GM12878 (cell line): ENCODE results near the gene UNC5B.

Experiments used
- EZH2 ChIP-seq: IDR thresholded peaks from 2 replicates; pipeline ENCODE4 v1.6.1; 2012; ENCODE audit warnings: low read depth, mild to moderate bottlenecking, control low read depth, inconsistent platforms, low read length, borderline replicate concordance; ENCODE audit not compliant: control insufficient read depth
- GATAD2B ChIP-seq: fragments of 450-650 bp; conservative IDR thresholded peaks from 2 replicates; pipeline ENCODE4 v1.6.1; 2017; ENCODE audit warnings: low read depth, mild to moderate bottlenecking, moderate library complexity
- MTA2 ChIP-seq: fragments of 450-650 bp; IDR thresholded peaks from 2 replicates; pipeline ENCODE4 v1.6.1; 2016; ENCODE audit warnings: low read depth, mild to moderate bottlenecking, moderate library complexity
- NR2F1 ChIP-seq: fragments of 450-650 bp; conservative IDR thresholded peaks from 2 replicates; pipeline ENCODE4 v1.6.1; 2017; ENCODE audit warnings: mild to moderate bottlenecking
- POLR2AphosphoS5 ChIP-seq: IDR thresholded peaks from 2 replicates; pipeline ENCODE4 v1.6.1; 2011; ENCODE audit warnings: mild to moderate bottlenecking, low read length, inconsistent platforms
- SIN3A ChIP-seq: IDR thresholded peaks from 2 replicates; pipeline ENCODE4 v1.6.1; 2012; ENCODE audit warnings: low read depth, low read length, improper control_type of control experiment
- STAT3 ChIP-seq: IDR thresholded peaks from 2 replicates; pipeline ENCODE4 v1.6.1; 2011; ENCODE audit warnings: low read depth, low read length, improper control_type of control experiment
- YY1 ChIP-seq: IDR thresholded peaks from 2 replicates; pipeline ENCODE4 v1.6.1; 2011; ENCODE audit warnings: low read depth, mild to moderate bottlenecking, low read length
- ZNF384 ChIP-seq: IDR thresholded peaks from 2 replicates; pipeline ENCODE4 v1.6.1; 2012; ENCODE audit warnings: low read depth, mild to moderate bottlenecking, low read length, improper control_type of control experiment, borderline replicate concordance
- TF ChIP-seq, protein P1 (sequence below): fragments of 450-650 bp; formaldehyde crosslinking; IDR thresholded peaks from 2 replicates; pipeline ENCODE4 v1.4.0; 2020; ENCODE audit warnings: mild to moderate bottlenecking, moderate library complexity
- TF ChIP-seq, protein P2 (sequence below), 3 experiments: IDR thresholded peaks in 2 of 3; conservative IDR thresholded peaks in 1 of 3; 2 replicates each; pipeline ENCODE4 v1.5.1; 2011; ENCODE audit warnings: low read depth in 3 of 3, low read length in 3 of 3, mild to moderate bottlenecking in 3 of 3, control low read depth in 2 of 3, moderate library complexity in 2 of 3, inconsistent platforms in 1 of 3, mixed read lengths in 1 of 3; ENCODE audit not compliant: control insufficient read depth in 2 of 3, insufficient read depth in 1 of 3; ENCODE audit errors: extremely low read depth in 1 of 3
- TF ChIP-seq, protein P3 (sequence below): IDR thresholded peaks from 2 replicates; pipeline ENCODE4 v1.6.1; 2012; ENCODE audit warnings: mild to moderate bottlenecking, low read depth, low read length
- TF ChIP-seq, protein P4 (sequence below): fragments of 150-350 bp; IDR thresholded peaks from 2 replicates; pipeline ENCODE4 v1.6.1; 2014; ENCODE audit warnings: mild to moderate bottlenecking, low read depth, low read length

DNA sequence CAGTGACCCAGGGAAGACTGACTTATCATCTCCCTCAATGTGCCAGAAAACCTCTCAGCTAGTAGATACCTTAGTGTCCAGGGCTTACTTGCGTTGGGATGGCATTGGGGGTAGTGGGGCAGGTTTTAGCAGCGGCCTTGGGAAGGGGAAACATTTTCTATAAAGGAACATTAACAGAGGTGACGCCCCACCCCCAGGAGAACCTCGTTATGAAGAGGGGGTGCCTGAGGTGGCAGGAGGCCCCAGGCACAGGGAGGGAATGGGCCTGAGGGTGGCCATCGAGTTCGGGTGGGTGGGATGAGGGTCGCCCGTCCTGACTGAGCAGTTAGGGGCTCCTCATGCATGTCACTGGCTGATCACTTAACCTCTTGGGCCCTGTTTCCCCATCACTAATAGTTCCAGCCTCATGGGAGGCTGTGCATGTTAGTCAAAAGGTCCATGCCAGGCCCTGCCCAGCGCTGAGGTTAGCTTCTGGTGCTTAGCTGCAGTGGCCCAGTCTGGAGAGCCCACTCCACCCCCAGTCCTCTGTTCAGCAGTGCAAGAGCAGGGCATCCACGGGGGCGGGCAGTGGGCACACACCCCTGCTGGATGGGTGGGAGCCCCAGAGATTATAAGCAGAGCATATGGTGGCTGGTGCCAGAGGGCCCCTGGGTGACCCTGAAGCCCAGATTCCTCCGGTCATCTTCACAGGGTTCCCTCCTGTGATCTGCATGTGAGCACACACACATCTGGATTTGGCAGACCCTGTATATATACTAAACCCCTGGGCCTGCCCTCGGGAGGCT, 27.0 kb downstream of the UNC5B start:
- TF ChIP-seq STAT3, result no peak
- no peak for TF ChIP-seq GATAD2B
- no peak for TF ChIP-seq MTA2
- TF ChIP-seq SIN3A, result no peak
- TF ChIP-seq, protein P1, sequence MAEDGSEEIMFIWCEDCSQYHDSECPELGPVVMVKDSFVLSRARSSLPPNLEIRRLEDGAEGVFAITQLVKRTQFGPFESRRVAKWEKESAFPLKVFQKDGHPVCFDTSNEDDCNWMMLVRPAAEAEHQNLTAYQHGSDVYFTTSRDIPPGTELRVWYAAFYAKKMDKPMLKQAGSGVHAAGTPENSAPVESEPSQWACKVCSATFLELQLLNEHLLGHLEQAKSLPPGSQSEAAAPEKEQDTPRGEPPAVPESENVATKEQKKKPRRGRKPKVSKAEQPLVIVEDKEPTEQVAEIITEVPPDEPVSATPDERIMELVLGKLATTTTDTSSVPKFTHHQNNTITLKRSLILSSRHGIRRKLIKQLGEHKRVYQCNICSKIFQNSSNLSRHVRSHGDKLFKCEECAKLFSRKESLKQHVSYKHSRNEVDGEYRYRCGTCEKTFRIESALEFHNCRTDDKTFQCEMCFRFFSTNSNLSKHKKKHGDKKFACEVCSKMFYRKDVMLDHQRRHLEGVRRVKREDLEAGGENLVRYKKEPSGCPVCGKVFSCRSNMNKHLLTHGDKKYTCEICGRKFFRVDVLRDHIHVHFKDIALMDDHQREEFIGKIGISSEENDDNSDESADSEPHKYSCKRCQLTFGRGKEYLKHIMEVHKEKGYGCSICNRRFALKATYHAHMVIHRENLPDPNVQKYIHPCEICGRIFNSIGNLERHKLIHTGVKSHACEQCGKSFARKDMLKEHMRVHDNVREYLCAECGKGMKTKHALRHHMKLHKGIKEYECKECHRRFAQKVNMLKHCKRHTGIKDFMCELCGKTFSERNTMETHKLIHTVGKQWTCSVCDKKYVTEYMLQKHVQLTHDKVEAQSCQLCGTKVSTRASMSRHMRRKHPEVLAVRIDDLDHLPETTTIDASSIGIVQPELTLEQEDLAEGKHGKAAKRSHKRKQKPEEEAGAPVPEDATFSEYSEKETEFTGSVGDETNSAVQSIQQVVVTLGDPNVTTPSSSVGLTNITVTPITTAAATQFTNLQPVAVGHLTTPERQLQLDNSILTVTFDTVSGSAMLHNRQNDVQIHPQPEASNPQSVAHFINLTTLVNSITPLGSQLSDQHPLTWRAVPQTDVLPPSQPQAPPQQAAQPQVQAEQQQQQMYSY (CRISPR knock-in tag), result no peak
- TF ChIP-seq NR2F1, result no peak
- TF ChIP-seq, protein P2, sequence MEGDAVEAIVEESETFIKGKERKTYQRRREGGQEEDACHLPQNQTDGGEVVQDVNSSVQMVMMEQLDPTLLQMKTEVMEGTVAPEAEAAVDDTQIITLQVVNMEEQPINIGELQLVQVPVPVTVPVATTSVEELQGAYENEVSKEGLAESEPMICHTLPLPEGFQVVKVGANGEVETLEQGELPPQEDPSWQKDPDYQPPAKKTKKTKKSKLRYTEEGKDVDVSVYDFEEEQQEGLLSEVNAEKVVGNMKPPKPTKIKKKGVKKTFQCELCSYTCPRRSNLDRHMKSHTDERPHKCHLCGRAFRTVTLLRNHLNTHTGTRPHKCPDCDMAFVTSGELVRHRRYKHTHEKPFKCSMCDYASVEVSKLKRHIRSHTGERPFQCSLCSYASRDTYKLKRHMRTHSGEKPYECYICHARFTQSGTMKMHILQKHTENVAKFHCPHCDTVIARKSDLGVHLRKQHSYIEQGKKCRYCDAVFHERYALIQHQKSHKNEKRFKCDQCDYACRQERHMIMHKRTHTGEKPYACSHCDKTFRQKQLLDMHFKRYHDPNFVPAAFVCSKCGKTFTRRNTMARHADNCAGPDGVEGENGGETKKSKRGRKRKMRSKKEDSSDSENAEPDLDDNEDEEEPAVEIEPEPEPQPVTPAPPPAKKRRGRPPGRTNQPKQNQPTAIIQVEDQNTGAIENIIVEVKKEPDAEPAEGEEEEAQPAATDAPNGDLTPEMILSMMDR (IDR thresholded peaks at IDR 0.05 in 2 of 3, conservative IDR thresholded peaks at IDR 0.05 in 1 of 3; ENCODE audit: control insufficient read depth in 2 of 3, extremely low read depth in 1 of 3, insufficient read depth in 1 of 3, low read depth in 3 of 3, low read length in 3 of 3), result no peak
- TF ChIP-seq, protein P3, sequence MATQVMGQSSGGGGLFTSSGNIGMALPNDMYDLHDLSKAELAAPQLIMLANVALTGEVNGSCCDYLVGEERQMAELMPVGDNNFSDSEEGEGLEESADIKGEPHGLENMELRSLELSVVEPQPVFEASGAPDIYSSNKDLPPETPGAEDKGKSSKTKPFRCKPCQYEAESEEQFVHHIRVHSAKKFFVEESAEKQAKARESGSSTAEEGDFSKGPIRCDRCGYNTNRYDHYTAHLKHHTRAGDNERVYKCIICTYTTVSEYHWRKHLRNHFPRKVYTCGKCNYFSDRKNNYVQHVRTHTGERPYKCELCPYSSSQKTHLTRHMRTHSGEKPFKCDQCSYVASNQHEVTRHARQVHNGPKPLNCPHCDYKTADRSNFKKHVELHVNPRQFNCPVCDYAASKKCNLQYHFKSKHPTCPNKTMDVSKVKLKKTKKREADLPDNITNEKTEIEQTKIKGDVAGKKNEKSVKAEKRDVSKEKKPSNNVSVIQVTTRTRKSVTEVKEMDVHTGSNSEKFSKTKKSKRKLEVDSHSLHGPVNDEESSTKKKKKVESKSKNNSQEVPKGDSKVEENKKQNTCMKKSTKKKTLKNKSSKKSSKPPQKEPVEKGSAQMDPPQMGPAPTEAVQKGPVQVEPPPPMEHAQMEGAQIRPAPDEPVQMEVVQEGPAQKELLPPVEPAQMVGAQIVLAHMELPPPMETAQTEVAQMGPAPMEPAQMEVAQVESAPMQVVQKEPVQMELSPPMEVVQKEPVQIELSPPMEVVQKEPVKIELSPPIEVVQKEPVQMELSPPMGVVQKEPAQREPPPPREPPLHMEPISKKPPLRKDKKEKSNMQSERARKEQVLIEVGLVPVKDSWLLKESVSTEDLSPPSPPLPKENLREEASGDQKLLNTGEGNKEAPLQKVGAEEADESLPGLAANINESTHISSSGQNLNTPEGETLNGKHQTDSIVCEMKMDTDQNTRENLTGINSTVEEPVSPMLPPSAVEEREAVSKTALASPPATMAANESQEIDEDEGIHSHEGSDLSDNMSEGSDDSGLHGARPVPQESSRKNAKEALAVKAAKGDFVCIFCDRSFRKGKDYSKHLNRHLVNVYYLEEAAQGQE, result no peak
- no peak for TF ChIP-seq ZNF384
- TF ChIP-seq YY1, result no peak
- TF ChIP-seq EZH2, result no peak
- TF ChIP-seq, protein P4, sequence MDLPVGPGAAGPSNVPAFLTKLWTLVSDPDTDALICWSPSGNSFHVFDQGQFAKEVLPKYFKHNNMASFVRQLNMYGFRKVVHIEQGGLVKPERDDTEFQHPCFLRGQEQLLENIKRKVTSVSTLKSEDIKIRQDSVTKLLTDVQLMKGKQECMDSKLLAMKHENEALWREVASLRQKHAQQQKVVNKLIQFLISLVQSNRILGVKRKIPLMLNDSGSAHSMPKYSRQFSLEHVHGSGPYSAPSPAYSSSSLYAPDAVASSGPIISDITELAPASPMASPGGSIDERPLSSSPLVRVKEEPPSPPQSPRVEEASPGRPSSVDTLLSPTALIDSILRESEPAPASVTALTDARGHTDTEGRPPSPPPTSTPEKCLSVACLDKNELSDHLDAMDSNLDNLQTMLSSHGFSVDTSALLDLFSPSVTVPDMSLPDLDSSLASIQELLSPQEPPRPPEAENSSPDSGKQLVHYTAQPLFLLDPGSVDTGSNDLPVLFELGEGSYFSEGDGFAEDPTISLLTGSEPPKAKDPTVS, result no peak
- TF ChIP-seq POLR2AphosphoS5, result no peak
